Skin of body (tissue), 2 donors: ENCODE data around the gene POU3F3. TPM values are rescaled to one million over a fixed set of nuclear protein-coding genes. Genes with fewer than 3 reads are reported as not detected.

Experiments used
- DNase-seq: peaks from one replicate; lab custom pipeline; 2025; lab: John Stamatoyannopoulos, UW
- total RNA-seq: library from RNA; depleted of rRNA; stranded (reverse); fragments of >200 nt; gene quantifications from one replicate; pipeline ENCODE4 v1.2.3, GENCODE V29; 2014

The POU3F3 gene
- total RNA-seq: 0.59 TPM

- DNase-seq: peak; percentile 94
Observed at GRCh38 chr2:104853534-104854497, at the start of gene POU3F3. TSS of gene POU3F3 (plus strand) at chr2:104854115. CDS start at chr2:104855511, 1,396 bp downstream.

- no peak for DNase-seq
Observed at GRCh38 chr2:104804148-104804890, 49.6 kb upstream of the POU3F3 start.

- no peak for DNase-seq
Observed at GRCh38 chr2:104812286-104812685, 41.6 kb upstream of the POU3F3 start.

- no peak for DNase-seq
Observed at GRCh38 chr2:104816143-104816542, 37.8 kb upstream of the POU3F3 start.

- DNase-seq: no peak
Observed at GRCh38 chr2:104818264-104818663, 35.7 kb upstream of the POU3F3 start.

- no peak for DNase-seq
Observed at GRCh38 chr2:104820126-104820525, 33.8 kb upstream of the POU3F3 start.

- no peak for DNase-seq
Observed at GRCh38 chr2:104825124-104825865, 28.6 kb upstream of the POU3F3 start.

GRCh38 chr2:104826016-104826415, 27.9 kb upstream of the POU3F3 start:
- DNase-seq: no peak

GRCh38 chr2:104831742-104832141, 22.2 kb upstream of the POU3F3 start:
- no peak for DNase-seq

GRCh38 chr2:104834431-104835153, 19.3 kb upstream of the POU3F3 start:
- no peak for DNase-seq

- DNase-seq: no peak
Observed at GRCh38 chr2:104836265-104836664, 17.6 kb upstream of the POU3F3 start.

- DNase-seq: no peak
Observed at GRCh38 chr2:104836841-104837240, 17.1 kb upstream of the POU3F3 start.

- no peak for DNase-seq
Observed at GRCh38 chr2:104840156-104840555, 13.8 kb upstream of the POU3F3 start.

GRCh38 chr2:104840893-104841585, 12.9 kb upstream of the POU3F3 start:
- DNase-seq: no peak

GRCh38 chr2:104841744-104842143, 12.2 kb upstream of the POU3F3 start:
- no peak for DNase-seq

- no peak for DNase-seq
Observed at GRCh38 chr2:104844807-104845551, 8.9 kb upstream of the POU3F3 start.

- no peak for DNase-seq
Observed at GRCh38 chr2:104845552-104845931, 8.4 kb upstream of the POU3F3 start.

GRCh38 chr2:104845946-104846785, 7.7 kb upstream of the POU3F3 start:
- no peak for DNase-seq
